B cell (primary cell): ENCODE measurements around the gene CASK. TPM values are rescaled to one million over a fixed set of nuclear protein-coding genes. Genes with fewer than 3 reads are reported as not detected.

ENCODE experiments used
- ATAC-seq: fragments of 200-7000 bp; cut with Tn5 transposase; one replicate; pipeline ENCODE4 v1.10.0; 2021; ENCODE audit warnings: low read depth, mild to moderate bottlenecking, moderate number of reproducible peaks, moderate library complexity
- CTCF ChIA-PET: fragments of 350-600 bp; sonication (Branson Sonifier 250); formaldehyde crosslinking; loops from one replicate; lab custom pipeline; 2021; ENCODE audit warnings: antibody characterized with exemption, inconsistent platforms; lab: Charles Lee
- POLR2A ChIA-PET: fragments of 350-600 bp; sonication (Branson Sonifier 250); formaldehyde crosslinking; loops from one replicate; lab custom pipeline; 2021; ENCODE audit warnings: antibody characterized with exemption; lab: Charles Lee
- DNase-seq: peaks from one replicate; pipeline ENCODE4 v3.0.0; 2013
- H2AFZ ChIP-seq: 2 replicates; pipeline ENCODE4 v1.6.1; 2012; ENCODE audit warnings: mild to moderate bottlenecking, low read depth, low read length; ENCODE audit not compliant: insufficient read depth, poor library complexity, severe bottlenecking
- H3K27ac ChIP-seq, 2 donors: 1 replicate in 1 of 2; 2 replicates in 1 of 2; pipeline ENCODE4 v1.5.1; 2012 to 2013; ENCODE audit warnings: low read length in 2 of 2, mild to moderate bottlenecking in 2 of 2, moderate library complexity in 1 of 2
- H3K27me3 ChIP-seq, 4 experiments: fragments of 200-600 bp in 1 of 4; sonication (generic) in 1 of 4; replicated peaks in 1 of 4; 1 replicate in 2 of 4; 2 replicates in 2 of 4; pipeline versions ENCODE4 v1.6.1 to v1.7.0; 2013 to 2016; ENCODE audit warnings: low read length in 3 of 4, mild to moderate bottlenecking in 2 of 4, mixed read lengths in 1 of 4, moderate library complexity in 1 of 4; ENCODE audit not compliant: insufficient read depth in 4 of 4, control insufficient read depth in 3 of 4; ENCODE audit errors: control extremely low read depth in 1 of 4
- H3K36me3 ChIP-seq, 2 experiments: replicated peaks in 1 of 2; 1 replicate in 1 of 2; 2 replicates in 1 of 2; pipeline versions ENCODE4 v1.6.1 to v1.7.1; 2013; ENCODE audit warnings: low read length in 1 of 2; ENCODE audit not compliant: insufficient read depth in 2 of 2, control insufficient read depth in 1 of 2; ENCODE audit errors: control extremely low read depth in 1 of 2, extremely low read depth in 1 of 2
- H3K4me1 ChIP-seq, 2 donors: fragments of 200-600 bp in 1 of 2; sonication (generic) in 1 of 2; 1 replicate in 1 of 2; 2 replicates in 1 of 2; pipeline versions ENCODE4 v1.5.1 to v1.6.1; 2013 to 2017; ENCODE audit warnings: low read length in 2 of 2; ENCODE audit not compliant: control insufficient read depth in 2 of 2, insufficient read depth in 2 of 2
- H3K4me2 ChIP-seq: replicated peaks from 2 replicates; pipeline ENCODE3; 2012; ENCODE audit warnings: mild to moderate bottlenecking, low read depth, low read length; ENCODE audit not compliant: poor library complexity, severe bottlenecking
- H3K4me3 ChIP-seq, 5 experiments: fragments of 200-600 bp in 1 of 5; sonication (generic) in 1 of 5; 1 replicate in 3 of 5; 2 replicates in 2 of 5; pipeline versions ENCODE4 v1.5.1 to v1.7.0; 2011 to 2016; ENCODE audit warnings: low read length in 4 of 5, mild to moderate bottlenecking in 4 of 5, low read depth in 2 of 5, control low read depth in 1 of 5, moderate library complexity in 1 of 5; ENCODE audit not compliant: insufficient read depth in 1 of 5; ENCODE audit errors: control extremely low read depth in 1 of 5, extremely low read depth in 1 of 5
- H3K79me2 ChIP-seq: fragments of 200-600 bp; sonication (generic); one replicate; pipeline ENCODE4 v1.6.0; 2016; ENCODE audit warnings: low read length; ENCODE audit not compliant: control insufficient read depth, insufficient read depth
- H3K9ac ChIP-seq: fragments of 200-600 bp; sonication (generic); 2 replicates; pipeline ENCODE4 v1.6.1; 2017; ENCODE audit warnings: mild to moderate bottlenecking, low read length, moderate library complexity
- H3K9me3 ChIP-seq, 3 donors: one replicate each; pipeline versions ENCODE4 v1.6.1 to v1.7.1; 2013; ENCODE audit warnings: low read length in 2 of 3; ENCODE audit not compliant: control insufficient read depth in 2 of 3, insufficient read depth in 1 of 3; ENCODE audit errors: control extremely low read depth in 1 of 3
- H4K20me1 ChIP-seq: 2 replicates; pipeline ENCODE4 v1.6.0; 2012; ENCODE audit warnings: mild to moderate bottlenecking, low read length; ENCODE audit not compliant: insufficient read depth, control insufficient read depth, poor library complexity, severe bottlenecking
- H3K27ac Mint-ChIP-seq: one replicate; pipeline ENCODE4 v1.8.0; 2021; ENCODE audit warnings: mixed read lengths
- H3K27me3 Mint-ChIP-seq: one replicate; pipeline ENCODE4 v1.8.0; 2021; ENCODE audit warnings: mixed read lengths
- H3K4me1 Mint-ChIP-seq: one replicate; pipeline ENCODE4 v1.8.0; 2021; ENCODE audit warnings: mixed read lengths
- H3K4me3 Mint-ChIP-seq: one replicate; pipeline ENCODE4 v1.8.0; 2021; ENCODE audit warnings: mixed read lengths
- H3K9me3 Mint-ChIP-seq: one replicate; pipeline ENCODE4 v1.8.0; 2022; ENCODE audit warnings: mixed read lengths; ENCODE audit not compliant: insufficient read depth
- EZH2 ChIP-seq: IDR thresholded peaks from 2 replicates; pipeline ENCODE4 v1.6.1; 2012; ENCODE audit warnings: borderline replicate concordance, low read depth, mild to moderate bottlenecking, moderate library complexity, low read length; ENCODE audit not compliant: insufficient read depth, poor library complexity, severe bottlenecking
- WGBS: methylation state at CpG from one replicate; pipeline ENCODE4 v1.1.5; 2013; ENCODE audit warnings: missing lambda C conversion rate; ENCODE audit not compliant: insufficient coverage; 5-methylcytosine and 5-hydroxymethylcytosine counted together
- intact Hi-C: fragments of 100-400 bp; cut with micrococcal nuclease; formaldehyde crosslinking; loops from one replicate; pipeline ENCODE4 v1.10.0; 2022
- polyA plus RNA-seq: library from polyadenylated mRNA; depleted of rRNA; stranded (reverse); fragments of >200 nt; gene quantifications from 2 replicates; pipeline ENCODE4 v1.2.3, GENCODE V29; 2012
- total RNA-seq, 2 donors: library from RNA; stranded (reverse); fragments of 120-200 nt in 1 of 2; gene quantifications; 1 replicate in 1 of 2; 2 replicates in 1 of 2; pipeline versions ENCODE4 v1.2.3 to v1.2.4, GENCODE V29; 2013 to 2022
- TF ChIP-seq, protein P1 (sequence below): fragments of 200-600 bp; IDR thresholded peaks from one replicate; pipeline ENCODE4 v1.8.0; 2022; ENCODE audit warnings: antibody characterized with exemption, mild to moderate bottlenecking

The CASK gene
- total and polyA plus RNA-seq, 2 donors (not counting 1 experiment from before 2014, with no cell fraction given): 14.2 to 50.4 TPM

DNA sequence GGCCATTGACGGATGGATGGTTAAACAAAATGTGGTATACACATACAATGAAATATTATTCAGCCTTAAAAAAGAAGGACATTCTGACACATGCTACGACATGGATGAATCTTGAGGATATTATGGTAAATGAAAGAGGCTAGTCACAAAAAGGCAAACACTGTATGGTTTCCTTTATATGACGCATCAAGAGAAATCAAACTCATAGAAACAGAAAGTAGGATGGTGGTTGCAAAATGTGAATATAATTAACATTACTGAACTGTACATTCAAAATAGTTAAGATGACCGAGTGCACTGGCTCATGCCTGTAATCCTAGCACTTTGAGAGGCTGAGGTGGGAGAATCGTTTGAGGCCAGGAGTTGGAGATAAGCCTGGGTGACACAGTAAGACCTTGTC, 9.5 kb upstream of the CASK start:
- H3K27ac Mint-ChIP-seq: no peak overlapping the region

DNA sequence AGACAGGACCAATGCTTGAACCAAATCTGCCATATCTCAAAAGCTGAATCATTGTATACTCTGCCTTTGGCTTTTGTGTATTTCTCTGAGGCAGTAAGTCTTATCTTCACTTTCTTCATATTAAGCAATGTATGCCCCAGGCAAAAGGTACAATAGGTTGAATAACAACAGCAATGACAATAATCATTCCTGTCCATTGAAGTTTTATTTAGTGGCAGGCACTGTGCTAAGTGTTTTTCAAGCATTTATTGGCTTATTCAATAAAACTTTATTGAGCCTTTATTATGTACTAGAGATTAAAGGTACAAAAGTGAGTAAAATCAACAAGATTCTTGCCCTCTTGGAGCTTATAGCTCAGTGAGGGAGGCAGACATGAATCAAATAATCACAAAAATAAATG, 8.2 kb upstream of the CASK start:
- H4K20me1 ChIP-seq: no peaks in the 10 kb centered on the region
- H3K36me3 ChIP-seq: no peaks in the 10 kb centered on the region
- no peak for DNase-seq
- no peak overlapping the region for H3K4me3 Mint-ChIP-seq
- no peak overlapping the region for H3K4me2 ChIP-seq
- H3K4me3 ChIP-seq: no peak overlapping the region
- H3K27me3 ChIP-seq: no peaks in the 10 kb centered on the region
- intact Hi-C loops: no loop called here
- no peaks in the 10 kb centered on the region for H3K4me1 ChIP-seq
- TF ChIP-seq, protein P1, sequence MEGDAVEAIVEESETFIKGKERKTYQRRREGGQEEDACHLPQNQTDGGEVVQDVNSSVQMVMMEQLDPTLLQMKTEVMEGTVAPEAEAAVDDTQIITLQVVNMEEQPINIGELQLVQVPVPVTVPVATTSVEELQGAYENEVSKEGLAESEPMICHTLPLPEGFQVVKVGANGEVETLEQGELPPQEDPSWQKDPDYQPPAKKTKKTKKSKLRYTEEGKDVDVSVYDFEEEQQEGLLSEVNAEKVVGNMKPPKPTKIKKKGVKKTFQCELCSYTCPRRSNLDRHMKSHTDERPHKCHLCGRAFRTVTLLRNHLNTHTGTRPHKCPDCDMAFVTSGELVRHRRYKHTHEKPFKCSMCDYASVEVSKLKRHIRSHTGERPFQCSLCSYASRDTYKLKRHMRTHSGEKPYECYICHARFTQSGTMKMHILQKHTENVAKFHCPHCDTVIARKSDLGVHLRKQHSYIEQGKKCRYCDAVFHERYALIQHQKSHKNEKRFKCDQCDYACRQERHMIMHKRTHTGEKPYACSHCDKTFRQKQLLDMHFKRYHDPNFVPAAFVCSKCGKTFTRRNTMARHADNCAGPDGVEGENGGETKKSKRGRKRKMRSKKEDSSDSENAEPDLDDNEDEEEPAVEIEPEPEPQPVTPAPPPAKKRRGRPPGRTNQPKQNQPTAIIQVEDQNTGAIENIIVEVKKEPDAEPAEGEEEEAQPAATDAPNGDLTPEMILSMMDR: no peak
- TF ChIP-seq EZH2: no peak
- no peak overlapping the region for H3K27ac Mint-ChIP-seq
- POLR2A ChIA-PET: no interaction called here
- H3K9me3 Mint-ChIP-seq: no peaks in the 10 kb centered on the region
- CTCF ChIA-PET: no interaction called here
- ATAC-seq: no peak
- H2AFZ ChIP-seq: no peak overlapping the region
- H3K27ac ChIP-seq: no peak overlapping the region
- no peak overlapping the region for H3K9ac ChIP-seq
- H3K9me3 ChIP-seq: no peaks in the 10 kb centered on the region
- no peaks in the 10 kb centered on the region for H3K27me3 Mint-ChIP-seq
- no peaks in the 10 kb centered on the region for H3K4me1 Mint-ChIP-seq
- no peaks in the 10 kb centered on the region for H3K79me2 ChIP-seq

More for the DNA sequence above, 9.5 kb upstream of the CASK start:
- H4K20me1 ChIP-seq: no peaks in the 10 kb centered on the region
- no peaks in the 10 kb centered on the region for H3K9me3 ChIP-seq
- no peak overlapping the region for H3K4me2 ChIP-seq
- ChIA-PET CTCF (no interaction called here), POLR2A (no interaction called here)
- intact Hi-C loops: no loop called here
- WGBS: no CpG with 5 or more reads among the region's 5 CpGs
- no peaks in the 10 kb centered on the region for H3K27me3 ChIP-seq
- Mint-ChIP-seq H3K27me3 (no peaks in the 10 kb centered on the region), H3K9me3 (no peaks in the 10 kb centered on the region), H3K4me1 (no peaks in the 10 kb centered on the region), H3K4me3 (no peak overlapping the region)
- H3K9ac ChIP-seq: no peak overlapping the region
- DNase-seq (no peak), ATAC-seq (no peak)
- no peak overlapping the region for H3K27ac ChIP-seq
- no peaks in the 10 kb centered on the region for H3K4me1 ChIP-seq
- TF ChIP-seq, protein P1: no peak
- no peak for TF ChIP-seq EZH2
- no peaks in the 10 kb centered on the region for H3K36me3 ChIP-seq
- H3K4me3 ChIP-seq: no peak overlapping the region
- no peak overlapping the region for H2AFZ ChIP-seq
- H3K79me2 ChIP-seq: no peaks in the 10 kb centered on the region
